ENCODE data around the gene SIPA1L3. TPM values are rescaled to one million over a fixed set of nuclear protein-coding genes. Genes with fewer than 3 reads are reported as not detected.
A peak's percentile ranks its signal among the peaks of the same experiment; 100 is the strongest.

SIPA1L3 gene
- total and polyA plus RNA-seq, 10 of the 15 experiments (the other 5 are each of a cell fraction or from before 2014, with no cell fraction given), result 0.24 to 66.2 (median 19.1) TPM

- DNase-seq (ENCODE audit: low read depth, low spot score) (no peak), FAIRE-seq (peak; percentile 93), ATAC-seq (peak; percentile 65)
- Histone ChIP-seq H3K4me1 (ENCODE audit: control insufficient read depth, insufficient read depth, low read length) (no peaks in the 10 kb centered on the region; the same call in 1 of the 2 replicates), H3K79me2 (ENCODE audit: control insufficient read depth, insufficient read depth, low read length) (peaks cover 8% of the 10 kb centered on the region), H3K9ac (ENCODE audit: control insufficient read depth, insufficient read depth, low read length) (no peak overlapping the region), H3K4me2 (ENCODE audit: control insufficient read depth, insufficient read depth) (no peak overlapping the region), H3K27ac (ENCODE audit: control insufficient read depth, insufficient read depth) (no peak overlapping the region), H3K27me3 (replicated peaks in 1 of 2; ENCODE audit: control insufficient read depth in 2 of 2, insufficient read depth in 2 of 2, low read length in 1 of 2) (no peaks in the 10 kb centered on the region), H2AFZ (ENCODE audit: control insufficient read depth, low read depth, low read length) (no peak overlapping the region), H4K20me1 (ENCODE audit: control insufficient read depth, insufficient read depth) (no peaks in the 10 kb centered on the region), H3K36me3 (ENCODE audit: control insufficient read depth in 2 of 2, insufficient read depth in 2 of 2, low read length in 1 of 2) (no peaks in the 10 kb centered on the region), H3K9me3 (replicated peaks; ENCODE audit: control insufficient read depth, insufficient read depth, low read length) (no peaks in the 10 kb centered on the region), H3K4me3 (no peak overlapping the region)
- no TSS peak for BruUV-seq (replicated peaks)
- ChIA-PET CTCF (interaction anchor here (0.7 to 11.9 kb wide), 58 partner anchors 9 to 611 kb away, joined by 3 to 183 read pairs (median 4); partner anchors contain the start of genes CATSPERG and PSMD8), RAD21 (ENCODE audit: unreplicated experiment) (interaction anchor here (0.6 to 9.9 kb wide), 39 partner anchors 12 to 500 kb away, joined by 3 to 98 read pairs (median 4); partner anchors contain the start of genes FAM98C and PSMD8), SMC1A (ENCODE audit: uncharacterized antibody, unreplicated experiment) (interaction anchor here (0.5 to 8.8 kb wide), 35 partner anchors 13 to 472 kb away, joined by 3 to 119 read pairs (median 3); partner anchors contain the start of genes CATSPERG, PSMD8 and ZNF573), POLR2A (interaction anchor here (0.8 to 1.6 kb wide), 3 partner anchors 86 to 472 kb away, joined by 3 to 4 read pairs (median 3); partner anchors contain the start of genes CATSPERG and PSMD8)
- WGBS (ENCODE audit: insufficient coverage, insufficient replicate concordance, low lambda C conversion rate, missing lambda C conversion rate), result 2% methylated on average over 4 of the region's 4 CpGs
- in situ Hi-C loops (cut with MboI) (loop anchor here (5.0 kb wide), 1 partner anchor 330 kb away; no protein-coding TSS in a partner anchor), intact Hi-C loops (cut with micrococcal nuclease; ENCODE audit: unreplicated experiment) (loop anchor here (1.0 to 5.0 kb wide), 2 partner anchors 240 to 433 kb away; partner anchors contain the start of gene CATSPERG)
- TF ChIP-seq BHLHE40 (IDR thresholded peaks at IDR 0.05; ENCODE audit: borderline replicate concordance in 1 of 2, low read depth in 2 of 2, low read length in 1 of 2) (peak; percentile 14 to 50; a peak in 1 of 4 replicates), SMC3 (IDR thresholded peaks at IDR 0.05; ENCODE audit: borderline replicate concordance, low read length) (peak; percentile 92), TAF1 (IDR thresholded peaks at IDR 0.05; ENCODE audit: borderline replicate concordance, low read depth, low read length) (no peak), MTA3 (IDR thresholded peaks at IDR 0.05; ENCODE audit: borderline replicate concordance, low read length) (no peak), RAD21 (IDR thresholded peaks at IDR 0.05; ENCODE audit: insufficient read depth, low read depth, low read length) (peak; percentile 99), RELB (IDR thresholded peaks at IDR 0.05; ENCODE audit: low read depth) (no peak), USF1 (IDR thresholded peaks at IDR 0.05; ENCODE audit: borderline replicate concordance, extremely low read length, insufficient read depth, low read depth, low read length) (no peak), BACH1 (IDR thresholded peaks at IDR 0.05; ENCODE audit: borderline replicate concordance) (no peak), PAX8 (IDR thresholded peaks at IDR 0.05) (no peak), SP1 (IDR thresholded peaks at IDR 0.05; ENCODE audit: low read depth, low read length) (no peak), ELK1 (IDR thresholded peaks at IDR 0.05; ENCODE audit: low read depth, low read length) (no peak), SREBF2 (IDR thresholded peaks at IDR 0.05; ENCODE audit: low read length) (no peak), EED (IDR thresholded peaks at IDR 0.05; ENCODE audit: low read depth) (no peak), HDGF (IDR thresholded peaks at IDR 0.05) (no peak), ZBTB40 (IDR thresholded peaks at IDR 0.05; ENCODE audit: borderline replicate concordance) (no peak), SIX5 (IDR thresholded peaks at IDR 0.05; ENCODE audit: low read depth, low read length, severe bottlenecking) (no peak), CREM (IDR thresholded peaks at IDR 0.05; ENCODE audit: low read depth) (no peak)
Measured at GRCh38 chr19:37902668-37903067, 4.3 kb upstream of the SIPA1L3 start.

Data from GM12878 (cell line).